Measurements from ENCODE around the gene CAMSAP3.

The CAMSAP3 gene

DNA sequence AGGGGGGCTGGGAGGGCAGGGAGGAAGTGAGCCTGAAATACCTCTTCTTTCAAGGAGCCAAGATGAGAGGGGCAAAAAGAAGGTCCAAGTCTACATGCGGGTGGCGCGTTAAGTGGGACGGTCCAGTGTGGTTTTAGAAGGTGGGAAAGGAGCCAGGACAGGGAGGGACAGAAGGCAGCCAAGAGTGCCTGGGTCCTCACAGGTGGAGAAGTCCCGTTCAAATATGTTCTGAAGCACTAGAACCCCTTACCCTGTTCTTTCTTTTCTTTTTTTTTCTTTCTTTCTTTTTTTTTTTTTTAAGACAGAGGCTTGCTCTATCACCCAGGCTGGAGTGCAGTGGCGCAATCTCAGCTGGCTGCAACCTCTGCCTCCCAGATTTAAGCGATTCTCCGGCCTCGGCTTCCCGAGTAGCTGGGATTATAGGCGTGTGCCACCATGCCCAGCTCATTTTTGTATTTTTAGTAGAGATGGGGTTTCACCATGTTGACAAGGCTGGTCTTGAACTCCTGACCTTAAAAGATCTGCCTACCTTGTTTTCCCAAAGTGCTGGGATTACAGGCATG, 7.4 kb downstream of the CAMSAP3 start:
- Histone ChIP-seq H3K27ac (no peak overlapping the region), H3K4me1 (ENCODE audit: control insufficient read depth in 1 of 2, insufficient read depth in 1 of 2, low read depth in 1 of 2, low read length in 1 of 2) (no peaks in the 10 kb centered on the region), H3K9me3 (no peaks in the 10 kb centered on the region), H3K4me3 (ENCODE audit: low read depth in 1 of 2, low read length in 1 of 2) (no peak overlapping the region), H3K27me3 (peaks cover 46% of the 10 kb centered on the region), H3K36me3 (no peaks in the 10 kb centered on the region)
- TF ChIP-seq, protein P1, sequence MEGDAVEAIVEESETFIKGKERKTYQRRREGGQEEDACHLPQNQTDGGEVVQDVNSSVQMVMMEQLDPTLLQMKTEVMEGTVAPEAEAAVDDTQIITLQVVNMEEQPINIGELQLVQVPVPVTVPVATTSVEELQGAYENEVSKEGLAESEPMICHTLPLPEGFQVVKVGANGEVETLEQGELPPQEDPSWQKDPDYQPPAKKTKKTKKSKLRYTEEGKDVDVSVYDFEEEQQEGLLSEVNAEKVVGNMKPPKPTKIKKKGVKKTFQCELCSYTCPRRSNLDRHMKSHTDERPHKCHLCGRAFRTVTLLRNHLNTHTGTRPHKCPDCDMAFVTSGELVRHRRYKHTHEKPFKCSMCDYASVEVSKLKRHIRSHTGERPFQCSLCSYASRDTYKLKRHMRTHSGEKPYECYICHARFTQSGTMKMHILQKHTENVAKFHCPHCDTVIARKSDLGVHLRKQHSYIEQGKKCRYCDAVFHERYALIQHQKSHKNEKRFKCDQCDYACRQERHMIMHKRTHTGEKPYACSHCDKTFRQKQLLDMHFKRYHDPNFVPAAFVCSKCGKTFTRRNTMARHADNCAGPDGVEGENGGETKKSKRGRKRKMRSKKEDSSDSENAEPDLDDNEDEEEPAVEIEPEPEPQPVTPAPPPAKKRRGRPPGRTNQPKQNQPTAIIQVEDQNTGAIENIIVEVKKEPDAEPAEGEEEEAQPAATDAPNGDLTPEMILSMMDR (IDR thresholded peaks at IDR 0.05), result no peak

DNA sequence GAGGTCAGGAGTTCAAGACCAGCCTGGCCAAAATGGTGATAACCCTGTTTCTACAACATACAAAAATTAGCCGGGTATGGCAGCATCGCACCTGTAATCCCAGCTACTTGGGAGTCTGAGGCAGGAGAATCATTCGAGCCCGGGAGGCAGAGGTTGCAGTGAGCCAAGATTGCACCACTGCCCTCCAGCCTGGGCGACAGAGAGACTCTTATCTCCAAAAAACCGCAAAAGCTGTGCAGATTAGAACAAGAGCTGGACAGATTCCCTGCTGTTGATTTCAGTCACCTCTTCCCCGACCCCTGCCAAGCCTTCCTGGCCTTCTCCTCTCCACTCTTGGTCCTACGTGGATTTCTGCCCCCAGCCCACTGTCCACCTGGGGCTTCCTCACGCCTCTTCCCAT, 8.3 kb downstream of the CAMSAP3 start:
- no peak overlapping the region for H3K4me3 ChIP-seq (ENCODE audit: low read depth in 1 of 2, low read length in 1 of 2)
- H3K36me3 ChIP-seq, result no peaks in the 10 kb centered on the region
- no peak overlapping the region for H3K27ac ChIP-seq
- no peaks in the 10 kb centered on the region for H3K9me3 ChIP-seq
- no peaks in the 10 kb centered on the region for H3K4me1 ChIP-seq (ENCODE audit: control insufficient read depth in 1 of 2, insufficient read depth in 1 of 2, low read depth in 1 of 2, low read length in 1 of 2)
- TF ChIP-seq, protein P1 (IDR thresholded peaks at IDR 0.05), result no peak
- H3K27me3 ChIP-seq, result peaks cover 37% of the 10 kb centered on the region

DNA sequence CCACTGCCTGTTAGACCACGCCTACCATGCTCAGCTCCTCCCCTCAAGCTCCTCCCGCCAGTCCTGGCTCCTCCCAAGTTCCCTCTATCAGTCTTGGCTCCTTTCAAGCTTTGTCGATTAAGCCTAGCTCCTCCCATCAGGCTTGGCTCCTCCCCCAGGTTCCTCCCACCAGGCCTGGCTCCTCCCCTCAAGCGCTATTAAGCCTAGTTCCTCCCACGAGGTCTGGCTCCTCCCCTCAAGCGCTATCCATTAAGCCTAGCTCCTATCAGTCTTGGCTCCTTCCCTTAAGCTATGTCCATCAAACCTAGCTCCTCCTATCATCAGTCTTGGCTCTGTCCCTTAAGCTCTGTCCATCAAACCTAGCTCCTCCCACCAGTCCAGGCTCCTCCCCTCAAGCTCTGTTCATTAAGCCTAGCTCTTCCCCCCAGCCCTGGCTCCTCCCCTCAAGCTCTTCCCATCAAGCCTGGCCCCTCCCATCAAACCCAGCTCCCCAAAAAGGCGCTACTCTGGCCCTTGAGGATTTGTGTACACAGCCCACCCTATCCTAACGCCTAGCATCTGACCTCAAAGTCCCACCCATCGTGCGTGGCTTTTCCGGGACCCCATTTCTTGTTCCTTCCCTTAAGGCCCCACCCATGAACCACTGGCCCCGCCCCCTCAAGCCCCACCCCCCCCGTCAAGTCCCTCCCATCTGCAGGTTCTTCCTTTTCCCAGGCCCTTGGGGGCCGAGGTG, 10.0 kb downstream of the CAMSAP3 start:
- no peaks in the 10 kb centered on the region for H3K36me3 ChIP-seq
- TF ChIP-seq, protein P1 (IDR thresholded peaks at IDR 0.05), result no peak
- H3K4me1 ChIP-seq (ENCODE audit: control insufficient read depth in 1 of 2, insufficient read depth in 1 of 2, low read depth in 1 of 2, low read length in 1 of 2), result no peaks in the 10 kb centered on the region
- peaks cover 35% of the 10 kb centered on the region for H3K27me3 ChIP-seq
- H3K4me3 ChIP-seq (ENCODE audit: low read depth in 1 of 2, low read length in 1 of 2), result no peak overlapping the region
- no peak overlapping the region for H3K27ac ChIP-seq
- H3K9me3 ChIP-seq, result no peaks in the 10 kb centered on the region

DNA sequence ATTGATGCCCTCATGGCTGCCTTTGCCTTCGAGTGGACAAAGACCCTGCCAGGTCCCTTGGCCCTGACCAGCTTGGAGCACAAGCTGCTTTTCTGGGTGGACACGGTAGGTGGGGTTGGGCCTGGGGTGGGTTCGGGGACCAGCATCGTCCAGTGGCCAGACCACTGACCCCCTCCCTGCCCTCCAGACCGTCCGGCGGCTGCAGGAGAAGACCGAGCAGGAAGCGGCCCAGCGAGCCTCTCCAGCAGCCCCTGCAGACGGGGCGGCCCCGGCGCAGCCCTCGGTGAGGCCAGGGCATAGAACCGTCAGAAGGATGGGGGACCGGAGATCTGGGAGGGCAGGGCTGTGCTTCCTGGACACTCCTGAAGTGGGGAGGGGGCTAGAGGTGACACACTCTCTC, 10.6 kb downstream of the CAMSAP3 start:
- H3K27ac ChIP-seq, result no peak overlapping the region
- H3K4me3 ChIP-seq (ENCODE audit: low read depth in 1 of 2, low read length in 1 of 2), result no peak overlapping the region
- H3K27me3 ChIP-seq, result peaks cover 35% of the 10 kb centered on the region
- TF ChIP-seq, protein P1 (IDR thresholded peaks at IDR 0.05), result no peak
- no peaks in the 10 kb centered on the region for H3K9me3 ChIP-seq
- H3K4me1 ChIP-seq (ENCODE audit: control insufficient read depth in 1 of 2, insufficient read depth in 1 of 2, low read depth in 1 of 2, low read length in 1 of 2), result no peaks in the 10 kb centered on the region
- H3K36me3 ChIP-seq, result no peaks in the 10 kb centered on the region

DNA sequence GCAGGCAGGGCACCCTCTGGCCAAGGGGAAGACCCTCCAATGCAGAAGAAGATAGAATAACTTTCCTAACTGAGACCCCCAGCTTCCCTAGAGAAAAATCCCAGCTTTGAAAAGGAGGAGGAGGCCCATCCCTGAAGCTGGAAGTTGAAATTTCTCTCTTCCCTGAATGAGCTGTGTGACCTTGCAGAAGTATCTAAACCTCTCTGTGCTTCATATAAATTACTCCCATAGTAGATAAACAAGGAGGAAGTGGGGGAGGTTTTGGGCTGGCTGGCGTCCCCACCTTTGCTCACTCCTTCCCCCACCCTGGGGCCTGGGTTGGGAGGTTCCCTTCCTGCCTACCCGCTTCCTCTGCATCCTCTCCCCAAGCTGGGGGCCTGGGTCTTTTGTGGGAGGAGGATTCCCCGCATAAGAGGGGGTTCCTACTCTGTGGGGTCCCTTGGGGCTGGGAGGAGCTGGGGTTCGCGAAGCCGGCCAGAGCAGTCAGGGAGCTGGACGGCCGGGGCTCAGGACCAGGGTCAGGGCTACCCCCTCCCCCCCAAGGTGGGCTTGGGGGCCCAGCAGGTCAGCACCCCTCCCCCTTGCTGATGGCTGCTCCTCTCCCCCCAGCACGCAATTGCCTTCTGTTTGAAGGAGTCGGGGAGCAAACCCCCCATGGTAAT, 11.7 kb downstream of the CAMSAP3 start:
- TF ChIP-seq, protein P1 (IDR thresholded peaks at IDR 0.05), result no peak
- Histone ChIP-seq H3K27me3 (peaks cover 28% of the 10 kb centered on the region), H3K4me1 (ENCODE audit: control insufficient read depth in 1 of 2, insufficient read depth in 1 of 2, low read depth in 1 of 2, low read length in 1 of 2) (no peaks in the 10 kb centered on the region), H3K9me3 (no peaks in the 10 kb centered on the region), H3K36me3 (no peaks in the 10 kb centered on the region), H3K4me3 (ENCODE audit: low read depth in 1 of 2, low read length in 1 of 2) (no peak overlapping the region), H3K27ac (no peak overlapping the region)
